Suppressor macrophage (primary cell): Measurements from ENCODE around the gene THSD8.
"Not testable (repeated sequence)": the region's sequence is repeated elsewhere in the genome, so short reads cannot be mapped to it uniquely, and the experiment has no call there.

Experiments used
- DNase-seq, 4 experiments: peaks; one replicate each; pipeline ENCODE4 v3.0.0-alpha.2; 2020 to 2022

THSD8 gene

DNA sequence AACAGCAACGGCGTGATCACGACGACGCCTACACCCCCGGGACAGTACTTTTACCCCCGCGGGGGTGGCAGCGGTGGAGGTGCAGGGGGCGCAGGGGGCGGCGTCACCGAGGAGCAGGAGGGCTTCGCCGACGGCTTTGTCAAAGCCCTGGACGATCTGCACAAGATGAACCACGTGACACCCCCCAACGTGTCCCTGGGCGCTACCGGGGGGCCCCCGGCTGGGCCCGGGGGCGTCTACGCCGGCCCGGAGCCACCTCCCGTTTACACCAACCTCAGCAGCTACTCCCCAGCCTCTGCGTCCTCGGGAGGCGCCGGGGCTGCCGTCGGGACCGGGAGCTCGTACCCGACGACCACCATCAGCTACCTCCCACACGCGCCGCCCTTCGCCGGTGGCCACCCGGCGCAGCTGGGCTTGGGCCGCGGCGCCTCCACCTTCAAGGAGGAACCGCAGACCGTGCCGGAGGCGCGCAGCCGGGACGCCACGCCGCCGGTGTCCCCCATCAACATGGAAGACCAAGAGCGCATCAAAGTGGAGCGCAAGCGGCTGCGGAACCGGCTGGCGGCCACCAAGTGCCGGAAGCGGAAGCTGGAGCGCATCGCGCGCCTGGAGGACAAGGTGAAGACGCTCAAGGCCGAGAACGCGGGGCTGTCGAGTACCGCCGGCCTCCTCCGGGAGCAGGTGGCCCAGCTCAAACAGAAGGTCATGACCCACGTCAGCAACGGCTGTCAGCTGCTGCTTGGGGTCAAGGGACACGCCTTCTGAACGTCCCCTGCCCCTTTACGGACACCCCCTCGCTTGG is 9.6 kb upstream of the THSD8 start:
- peak; percentile 66 to 83 (median 76) for DNase-seq

DNA sequence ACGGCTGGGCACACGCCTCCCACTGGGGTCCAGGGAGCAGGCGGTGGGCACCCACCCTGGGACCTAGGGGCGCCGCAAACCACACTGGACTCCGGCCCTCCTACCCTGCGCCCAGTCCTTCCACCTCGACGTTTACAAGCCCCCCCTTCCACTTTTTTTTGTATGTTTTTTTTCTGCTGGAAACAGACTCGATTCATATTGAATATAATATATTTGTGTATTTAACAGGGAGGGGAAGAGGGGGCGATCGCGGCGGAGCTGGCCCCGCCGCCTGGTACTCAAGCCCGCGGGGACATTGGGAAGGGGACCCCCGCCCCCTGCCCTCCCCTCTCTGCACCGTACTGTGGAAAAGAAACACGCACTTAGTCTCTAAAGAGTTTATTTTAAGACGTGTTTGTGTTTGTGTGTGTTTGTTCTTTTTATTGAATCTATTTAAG is 9.0 kb upstream of the THSD8 start:
- DNase-seq, result peak in 1 of 4 experiments; percentile 39

GRCh38 chr19:12793290-12794195 is 8.3 kb upstream of the THSD8 start:
- peak; percentile 95 to 98 (median 96) for DNase-seq

- peak; percentile 48 to 64 (median 58) for DNase-seq
These were observed 7.5 kb upstream of the THSD8 start for GRCh38 chr19:12794196-12794941.

- DNase-seq, result peak; percentile 30 to 57 (median 47)
These were observed 6.9 kb upstream of the THSD8 start for GRCh38 chr19:12794971-12795381.

- DNase-seq, result peak; percentile 89 to 90 (median 89)
These were observed 5.5 kb upstream of the THSD8 start for GRCh38 chr19:12796146-12797071.

DNA sequence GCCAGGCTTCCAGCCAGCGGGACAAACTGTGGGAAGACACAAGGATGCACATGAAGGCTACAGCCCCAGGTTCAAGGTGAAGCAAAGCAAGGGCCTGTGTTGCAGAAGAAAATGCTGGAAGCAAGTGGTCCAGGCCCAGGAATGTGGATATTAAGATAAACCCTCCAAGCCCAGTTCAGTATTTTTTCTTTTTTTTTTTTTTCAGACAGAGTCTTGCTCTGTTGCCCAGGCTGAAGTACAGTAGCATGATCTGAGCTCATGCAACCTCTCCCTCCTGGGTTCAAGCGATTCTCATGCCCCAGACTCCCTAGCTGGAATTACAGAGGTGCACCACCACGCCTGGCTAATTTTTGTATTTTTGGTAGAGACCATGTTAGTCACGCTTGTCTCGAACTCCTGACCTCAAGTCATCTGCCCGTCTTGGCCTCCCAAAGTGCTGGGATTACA is 4.7 kb upstream of the THSD8 start:
- DNase-seq, result no peak

DNA sequence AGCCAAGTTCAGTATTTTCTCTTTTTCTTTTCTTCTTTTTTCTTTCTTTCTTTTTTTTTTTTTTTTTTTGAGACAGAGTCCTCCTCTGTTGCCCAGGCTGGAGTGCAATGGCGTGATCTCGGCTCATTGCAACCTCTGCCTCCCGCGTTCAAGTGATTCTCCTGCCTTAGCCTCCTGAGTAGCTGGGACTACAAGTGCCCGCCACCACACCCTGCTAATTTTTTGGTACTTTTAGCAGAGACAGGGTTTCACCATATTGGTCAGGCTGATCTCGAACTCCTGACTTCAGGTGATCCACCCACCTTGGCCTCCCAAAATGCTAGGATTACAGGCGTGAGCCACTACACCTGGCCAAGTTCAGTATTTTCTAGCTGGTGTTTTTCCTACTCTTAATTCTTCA is 4.3 kb upstream of the THSD8 start:
- DNase-seq, result not testable (repeated sequence)

DNA sequence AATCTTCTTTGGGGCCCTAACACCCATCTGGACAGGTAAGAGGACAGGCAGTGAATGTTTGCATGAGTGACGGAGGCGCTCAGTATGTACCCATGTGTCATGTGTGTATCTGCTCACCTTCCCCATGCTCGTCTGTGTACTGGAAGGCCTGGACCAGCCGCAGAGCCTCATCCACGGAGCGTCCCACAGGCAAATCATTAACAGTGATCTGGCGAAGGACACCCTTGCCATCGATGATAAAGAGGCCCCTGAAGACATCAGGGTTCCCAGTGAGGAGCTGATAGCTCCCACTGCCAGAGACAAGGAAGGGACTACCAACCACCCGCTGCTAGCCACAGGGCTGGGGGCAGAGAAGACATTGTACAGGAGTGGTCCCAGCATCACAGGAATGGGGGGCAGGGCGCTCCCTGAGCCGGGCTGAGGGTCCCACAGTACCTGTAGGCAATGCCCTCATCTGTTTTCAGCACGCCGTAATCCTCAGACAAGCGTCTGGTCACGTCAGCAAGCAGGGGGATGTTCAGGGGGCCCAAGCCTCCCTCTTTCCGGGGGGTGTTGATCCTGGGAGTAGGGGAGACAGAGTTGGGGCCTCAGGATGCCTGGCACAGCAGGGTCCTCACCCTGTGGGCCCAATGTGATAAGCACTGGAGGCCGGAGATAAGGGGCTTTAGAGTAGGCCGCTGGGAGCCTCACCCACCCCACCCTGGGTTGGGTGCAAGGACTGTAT is 2.0 kb upstream of the THSD8 start:
- no peak for DNase-seq

- no peak for DNase-seq
These were observed 1.5 kb upstream of the THSD8 start for GRCh38 chr19:12800466-12800770.

GRCh38 chr19:12800923-12801465 is 875 bp upstream of the THSD8 start:
- DNase-seq, result peak in 2 of 4 experiments; percentile 11 to 21

GRCh38 chr19:12802267-12803106 is 618 bp downstream of the THSD8 start:
- peak in 3 of 4 experiments; percentile 16 to 37 (median 33) for DNase-seq

DNA sequence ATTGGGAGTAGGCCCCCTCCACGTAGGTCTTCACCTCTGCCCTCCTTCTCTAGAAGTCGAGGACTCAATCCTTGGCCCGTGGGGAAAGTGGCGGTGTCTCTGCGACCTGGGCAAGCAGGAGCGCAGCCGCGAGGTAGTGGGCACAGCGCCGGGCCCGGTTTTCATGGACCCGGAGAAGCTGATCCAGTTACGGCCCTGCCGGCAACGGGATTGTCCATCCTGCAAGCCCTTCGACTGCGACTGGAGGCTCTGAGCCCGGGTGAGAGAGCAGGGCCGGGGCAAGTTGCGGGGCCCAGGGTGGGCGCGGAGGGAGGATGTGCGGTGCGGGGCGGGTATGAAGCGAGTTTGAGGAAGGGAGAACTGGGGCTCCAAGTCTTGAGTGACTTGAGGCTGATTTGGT is 2.2 kb downstream of the THSD8 start:
- no peak for DNase-seq

- DNase-seq, result peak; percentile 93 to 97 (median 96)
These were observed 4.6 kb downstream of the THSD8 start, which contains the start of gene RNASEH2A for GRCh38 chr19:12806242-12807081. Gene RNASEH2A, plus strand, starts transcription at chr19:12806584. Its CDS starts 90 bp downstream, at chr19:12806674.

DNA sequence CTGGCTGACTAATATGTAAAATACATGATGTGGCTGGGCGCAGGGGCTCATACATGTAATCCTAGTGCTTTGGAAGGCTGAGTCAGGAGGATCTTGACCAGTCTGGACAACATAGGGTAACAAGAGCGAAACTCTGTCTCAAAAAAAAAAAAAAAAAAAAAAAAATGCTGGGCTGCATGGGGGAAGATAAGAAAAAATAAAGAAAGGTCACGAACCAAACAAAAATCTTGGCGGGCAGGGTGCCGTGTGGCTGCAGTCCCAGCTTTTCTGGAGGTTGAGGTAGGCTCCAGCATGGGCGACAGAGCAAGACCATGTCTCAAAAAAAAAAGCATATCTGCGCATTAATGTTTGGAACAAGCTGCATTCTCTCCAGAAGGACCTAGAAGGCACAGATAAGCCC is 13.2 kb downstream of the THSD8 start:
- no peak for DNase-seq

GRCh38 chr19:12817188-12817587 is 15.3 kb downstream of the THSD8 start:
- DNase-seq, result not testable (repeated sequence)

- not testable (repeated sequence) for DNase-seq
These were observed 15.9 kb downstream of the THSD8 start for GRCh38 chr19:12817810-12818209.

- DNase-seq, result no peak
These were observed 19.9 kb downstream of the THSD8 start for GRCh38 chr19:12821761-12822160.
